GM10847 (cell line): ENCODE measurements around the gene FNDC3A.

Experiments used
- POLR2A ChIP-seq: IDR thresholded peaks from 2 replicates; pipeline ENCODE4 v1.6.1; 2011; ENCODE audit not compliant: insufficient read length; ENCODE audit errors: extremely low read depth

The FNDC3A gene

GRCh38 chr13:49093376-49093775 is 117.7 kb downstream of the FNDC3A start:
- TF ChIP-seq POLR2A, result no peak

- no peak for TF ChIP-seq POLR2A
Observed at GRCh38 chr13:49097374-49097773, 121.7 kb downstream of the FNDC3A start.

- no peak for TF ChIP-seq POLR2A
Observed at GRCh38 chr13:49098198-49098597, 122.5 kb downstream of the FNDC3A start.

GRCh38 chr13:49098771-49099512 is 123.2 kb downstream of the FNDC3A start:
- TF ChIP-seq POLR2A, result no peak

- TF ChIP-seq POLR2A, result no peak
Observed at GRCh38 chr13:49099513-49099877, 123.8 kb downstream of the FNDC3A start.

- TF ChIP-seq POLR2A, result no peak
Observed at GRCh38 chr13:49100637-49101570, 125.2 kb downstream of the FNDC3A start.

GRCh38 chr13:49108196-49108595 is 132.5 kb downstream of the FNDC3A start:
- TF ChIP-seq POLR2A, result no peak

GRCh38 chr13:49110122-49110912 is 134.6 kb downstream of the FNDC3A start:
- TF ChIP-seq POLR2A, result no peak

- TF ChIP-seq POLR2A, result no peak
Observed at GRCh38 chr13:49110913-49111170, 135.1 kb downstream of the FNDC3A start.

GRCh38 chr13:49112782-49113525 is 137.2 kb downstream of the FNDC3A start:
- TF ChIP-seq POLR2A, result no peak

- no peak for TF ChIP-seq POLR2A
Observed at GRCh38 chr13:49113526-49114286, 138.0 kb downstream of the FNDC3A start.

- TF ChIP-seq POLR2A, result no peak
Observed at GRCh38 chr13:49116873-49117272, 141.2 kb downstream of the FNDC3A start.

- TF ChIP-seq POLR2A, result no peak
Observed at GRCh38 chr13:49124693-49125304, 149.1 kb downstream of the FNDC3A start.
